Measurements from ENCODE around the gene GIGYF1. TPM values are rescaled to one million over a fixed set of nuclear protein-coding genes. Genes with fewer than 3 reads are reported as not detected.
"Not testable (repeated sequence)": the region's sequence is repeated elsewhere in the genome, so short reads cannot be mapped to it uniquely, and the experiment has no call there.

GIGYF1 gene
- total RNA-seq, 1 experiment from 2014 or later, result 47.4 TPM

DNA sequence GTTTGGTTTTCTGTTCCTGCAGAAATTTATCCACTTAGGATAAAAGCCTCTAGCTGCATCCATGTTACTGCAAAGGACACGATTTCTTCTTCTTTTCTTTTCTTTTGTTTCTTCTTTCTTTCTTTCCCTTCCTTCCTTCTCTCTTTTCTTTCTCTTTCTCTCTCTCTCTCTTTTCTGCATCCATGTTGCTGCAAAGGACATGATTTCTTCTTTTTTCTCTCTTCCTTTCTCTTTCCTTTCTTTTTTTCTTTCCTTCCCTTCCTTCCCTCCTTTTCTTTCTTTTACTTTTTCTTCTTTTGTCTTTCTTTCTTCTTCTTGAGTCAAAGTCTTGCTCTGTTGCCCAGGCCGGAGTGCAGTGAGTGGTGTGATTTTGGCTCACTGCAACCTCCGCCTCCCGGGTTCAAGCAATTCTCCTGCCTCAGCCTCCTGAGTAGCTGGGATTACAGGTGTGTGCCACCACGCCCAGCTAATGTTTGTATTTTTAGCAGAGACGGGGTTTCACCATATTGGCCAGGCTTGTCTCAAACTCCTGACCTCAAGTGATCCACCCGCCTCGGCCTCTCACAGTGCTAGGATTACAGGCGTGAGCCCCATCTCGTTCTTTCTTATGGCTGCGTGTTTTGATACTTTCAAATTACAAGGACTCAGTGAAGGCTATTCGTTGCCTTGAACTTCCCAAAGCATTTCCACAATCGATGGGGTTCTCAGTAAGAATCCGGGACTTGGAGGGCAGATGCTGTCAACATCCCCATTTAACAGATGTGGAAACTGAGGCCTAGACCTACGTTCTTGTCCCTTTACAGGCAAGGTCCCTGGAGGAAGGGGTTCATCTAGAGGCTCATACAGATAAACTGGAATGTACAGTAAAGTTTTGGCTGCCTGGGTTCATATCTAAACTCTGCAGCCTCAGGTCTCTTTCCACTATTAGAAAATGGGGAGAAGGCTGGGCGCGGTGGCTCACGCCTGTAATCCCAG is 22.4 kb downstream of the GIGYF1 start:
- TF ChIP-seq, protein P1, sequence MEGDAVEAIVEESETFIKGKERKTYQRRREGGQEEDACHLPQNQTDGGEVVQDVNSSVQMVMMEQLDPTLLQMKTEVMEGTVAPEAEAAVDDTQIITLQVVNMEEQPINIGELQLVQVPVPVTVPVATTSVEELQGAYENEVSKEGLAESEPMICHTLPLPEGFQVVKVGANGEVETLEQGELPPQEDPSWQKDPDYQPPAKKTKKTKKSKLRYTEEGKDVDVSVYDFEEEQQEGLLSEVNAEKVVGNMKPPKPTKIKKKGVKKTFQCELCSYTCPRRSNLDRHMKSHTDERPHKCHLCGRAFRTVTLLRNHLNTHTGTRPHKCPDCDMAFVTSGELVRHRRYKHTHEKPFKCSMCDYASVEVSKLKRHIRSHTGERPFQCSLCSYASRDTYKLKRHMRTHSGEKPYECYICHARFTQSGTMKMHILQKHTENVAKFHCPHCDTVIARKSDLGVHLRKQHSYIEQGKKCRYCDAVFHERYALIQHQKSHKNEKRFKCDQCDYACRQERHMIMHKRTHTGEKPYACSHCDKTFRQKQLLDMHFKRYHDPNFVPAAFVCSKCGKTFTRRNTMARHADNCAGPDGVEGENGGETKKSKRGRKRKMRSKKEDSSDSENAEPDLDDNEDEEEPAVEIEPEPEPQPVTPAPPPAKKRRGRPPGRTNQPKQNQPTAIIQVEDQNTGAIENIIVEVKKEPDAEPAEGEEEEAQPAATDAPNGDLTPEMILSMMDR (conservative IDR thresholded peaks at IDR 0.05; ENCODE audit: low read depth, low read length), result no peak
- TF ChIP-seq EZH2 (IDR thresholded peaks at IDR 0.05; ENCODE audit: borderline replicate concordance, low read depth, low read length, poor library complexity, severe bottlenecking), result no peak

DNA sequence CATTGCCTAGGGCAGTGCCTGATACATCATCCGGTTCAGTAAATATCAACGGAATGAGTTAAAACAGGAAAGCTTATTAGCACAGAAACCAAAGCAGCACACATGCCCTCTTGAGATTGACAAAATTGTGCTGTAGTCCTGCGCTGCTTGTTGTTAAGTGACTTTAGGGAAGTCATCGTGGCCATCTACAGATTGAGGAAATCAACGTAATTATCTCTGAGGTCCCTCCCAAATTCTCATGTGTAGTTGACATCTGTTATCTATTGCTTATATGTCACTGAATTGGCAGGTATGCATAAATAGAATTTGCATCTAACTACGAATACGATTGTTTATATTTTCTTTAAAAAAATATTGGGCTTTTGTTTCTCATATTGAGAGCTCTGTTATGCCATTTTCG is 24.0 kb downstream of the GIGYF1 start:
- intact Hi-C loops (cut with micrococcal nuclease; ENCODE audit: unreplicated experiment), result loop anchor here (5.0 to 10.0 kb wide), 3 partner anchors 38 to 193 kb away; partner anchors contain the start of genes FBXO24, LRCH4 and TSC22D4
- H3K36me3 ChIP-seq (ENCODE audit: insufficient read depth, low read length, poor library complexity, severe bottlenecking), result no peaks in the 10 kb centered on the region
- POLR2A ChIA-PET (ENCODE audit: low non-redundant PET), result no interaction called here
- no TSS peak for BruUV-seq (replicated peaks)
- no peaks in the 10 kb centered on the region for H3K27me3 ChIP-seq (replicated peaks; ENCODE audit: insufficient read depth, low read depth, low read length, poor library complexity)
- H3K9me3 ChIP-seq (ENCODE audit: low read depth, low read length, poor library complexity, severe bottlenecking), result no peaks in the 10 kb centered on the region
- no peak overlapping the region for H3K4me3 ChIP-seq (ENCODE audit: low read depth, low read length, poor library complexity, severe bottlenecking)
- no peak for DNase-seq (ENCODE audit: low spot score)
- no peak overlapping the region for H3K27ac ChIP-seq (ENCODE audit: low read depth, low read length, poor library complexity, severe bottlenecking)
- no peaks in the 10 kb centered on the region for H3K4me1 ChIP-seq (ENCODE audit: insufficient read depth, low read length, poor library complexity, severe bottlenecking)
- TF ChIP-seq EZH2 (IDR thresholded peaks at IDR 0.05; ENCODE audit: borderline replicate concordance, low read depth, low read length, poor library complexity, severe bottlenecking), result no peak
- TF ChIP-seq, protein P1 (conservative IDR thresholded peaks at IDR 0.05; ENCODE audit: low read depth, low read length), result no peak
- CTCF ChIA-PET, result no interaction called here

More for the DNA sequence above, 22.4 kb downstream of the GIGYF1 start:
- Histone ChIP-seq H3K27me3 (replicated peaks; ENCODE audit: insufficient read depth, low read depth, low read length, poor library complexity) (no peaks in the 10 kb centered on the region), H3K36me3 (ENCODE audit: insufficient read depth, low read length, poor library complexity, severe bottlenecking) (peaks cover 3% of the 10 kb centered on the region), H3K4me1 (ENCODE audit: insufficient read depth, low read length, poor library complexity, severe bottlenecking) (no peaks in the 10 kb centered on the region), H3K27ac (ENCODE audit: low read depth, low read length, poor library complexity, severe bottlenecking) (no peak overlapping the region), H3K9me3 (ENCODE audit: low read depth, low read length, poor library complexity, severe bottlenecking) (no peaks in the 10 kb centered on the region), H3K4me3 (ENCODE audit: low read depth, low read length, poor library complexity, severe bottlenecking) (no peak overlapping the region)
- ChIA-PET CTCF (interaction anchor here (0.7 kb wide), 1 partner anchor 200 kb away, joined by 4 read pairs; no protein-coding TSS in a partner anchor), POLR2A (ENCODE audit: low non-redundant PET) (interaction anchor here (0.7 kb wide), 2 partner anchors 144 to 580 kb away, joined by 3 to 26 read pairs; no protein-coding TSS in a partner anchor)
- BruUV-seq (replicated peaks), result no TSS peak
- intact Hi-C loops (cut with micrococcal nuclease; ENCODE audit: unreplicated experiment), result loop anchor here (5.0 to 10.0 kb wide), 3 partner anchors 39 to 194 kb away; partner anchors contain the start of genes FBXO24, LRCH4 and TSC22D4
- DNase-seq (ENCODE audit: low spot score), result no peak

DNA sequence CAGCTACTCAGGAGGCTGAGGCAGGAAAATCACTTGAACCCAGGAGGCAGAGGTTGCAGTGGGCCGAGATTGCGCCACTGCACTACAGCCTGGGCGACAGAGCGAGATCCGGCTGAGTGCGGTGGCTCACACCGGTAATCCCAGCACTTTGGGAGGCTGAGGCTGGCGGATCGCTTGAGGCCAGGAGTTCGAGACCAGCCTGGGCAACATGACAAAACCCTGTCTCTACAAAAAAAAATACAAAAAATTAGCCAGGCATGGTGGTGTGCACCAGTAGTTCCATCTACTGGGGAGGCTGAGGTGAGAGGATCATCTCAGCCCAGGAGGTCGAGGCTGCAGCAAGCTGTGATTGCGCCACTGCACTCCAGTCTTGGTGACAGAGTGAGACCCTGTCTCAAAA is 24.9 kb downstream of the GIGYF1 start:
- intact Hi-C loops (cut with micrococcal nuclease; ENCODE audit: unreplicated experiment); H3K4me3 ChIP-seq (ENCODE audit: low read depth, low read length, poor library complexity, severe bottlenecking); H3K27me3 ChIP-seq (replicated peaks; ENCODE audit: insufficient read depth, low read depth, low read length, poor library complexity); BruUV-seq (replicated peaks); H3K36me3 ChIP-seq (ENCODE audit: insufficient read depth, low read length, poor library complexity, severe bottlenecking); POLR2A ChIA-PET (ENCODE audit: low non-redundant PET); DNase-seq (ENCODE audit: low spot score); H3K4me1 ChIP-seq (ENCODE audit: insufficient read depth, low read length, poor library complexity, severe bottlenecking); H3K27ac ChIP-seq (ENCODE audit: low read depth, low read length, poor library complexity, severe bottlenecking); CTCF ChIA-PET; H3K9me3 ChIP-seq (ENCODE audit: low read depth, low read length, poor library complexity, severe bottlenecking): not testable (repeated sequence)
